ENCODE measurements around the gene G0S2.

The G0S2 gene

GRCh38 chr1:209655411-209656231 is 19.6 kb upstream of the G0S2 start:
- no peak overlapping the region for H3K4me3 ChIP-seq (replicated peaks; ENCODE audit: low read depth, low read length)
- no peak for DNase-seq (ENCODE audit: extremely low read depth, low read depth)
- TF ChIP-seq CTCF (IDR thresholded peaks at IDR 0.05; ENCODE audit: low read depth, low read length, missing control alignments), result no peak

- no peak for TF ChIP-seq CTCF (IDR thresholded peaks at IDR 0.05; ENCODE audit: low read depth, low read length, missing control alignments)
- no peak for DNase-seq (ENCODE audit: extremely low read depth, low read depth)
- H3K4me3 ChIP-seq (replicated peaks; ENCODE audit: low read depth, low read length), result no peak overlapping the region
Observed at GRCh38 chr1:209657140-209657879, 17.9 kb upstream of the G0S2 start.

- TF ChIP-seq CTCF (IDR thresholded peaks at IDR 0.05; ENCODE audit: low read depth, low read length, missing control alignments), result no peak
- H3K4me3 ChIP-seq (replicated peaks; ENCODE audit: low read depth, low read length), result no peak overlapping the region
- no peak for DNase-seq (ENCODE audit: extremely low read depth, low read depth)
Observed at GRCh38 chr1:209657918-209658317, 17.3 kb upstream of the G0S2 start.

GRCh38 chr1:209659909-209660308 is 15.3 kb upstream of the G0S2 start:
- DNase-seq (ENCODE audit: extremely low read depth, low read depth), result no peak
- no peak for TF ChIP-seq CTCF (IDR thresholded peaks at IDR 0.05; ENCODE audit: low read depth, low read length, missing control alignments)
- H3K4me3 ChIP-seq (replicated peaks; ENCODE audit: low read depth, low read length), result no peak overlapping the region

GRCh38 chr1:209661071-209661470 is 14.1 kb upstream of the G0S2 start:
- no peak for TF ChIP-seq CTCF (IDR thresholded peaks at IDR 0.05; ENCODE audit: low read depth, low read length, missing control alignments)
- H3K4me3 ChIP-seq (replicated peaks; ENCODE audit: low read depth, low read length), result no peak overlapping the region
- no peak for DNase-seq (ENCODE audit: extremely low read depth, low read depth)

GRCh38 chr1:209662879-209663327 is 12.3 kb upstream of the G0S2 start:
- no peak for TF ChIP-seq CTCF (IDR thresholded peaks at IDR 0.05; ENCODE audit: low read depth, low read length, missing control alignments)
- no peak overlapping the region for H3K4me3 ChIP-seq (replicated peaks; ENCODE audit: low read depth, low read length)
- DNase-seq (ENCODE audit: extremely low read depth, low read depth), result no peak

Data from HFF-Myc (cell line).